Vagina (tissue), 2 donors: ENCODE measurements around the gene CYRIA.

ENCODE experiments used
- POLR2AphosphoS5 ChIP-seq, 2 donors: sonication (generic); formaldehyde crosslinking; IDR thresholded peaks; one replicate each; pipeline ENCODE4 v1.9.0; 2017; ENCODE audit warnings: antibody characterized with exemption in 2 of 2, mild to moderate bottlenecking in 2 of 2, low read depth in 1 of 2; ENCODE audit not compliant: insufficient read depth in 1 of 2
- TF ChIP-seq, protein P1 (sequence below), 3 experiments: fragments of 450-650 bp in 2 of 3; fragments of 200-600 bp in 1 of 3; sonication (generic) in 1 of 3; IDR thresholded peaks; one replicate each; pipeline ENCODE4 v1.5.1; 2017 to 2019; ENCODE audit warnings: antibody characterized with exemption in 3 of 3, mild to moderate bottlenecking in 2 of 3, moderate library complexity in 2 of 3

DNA sequence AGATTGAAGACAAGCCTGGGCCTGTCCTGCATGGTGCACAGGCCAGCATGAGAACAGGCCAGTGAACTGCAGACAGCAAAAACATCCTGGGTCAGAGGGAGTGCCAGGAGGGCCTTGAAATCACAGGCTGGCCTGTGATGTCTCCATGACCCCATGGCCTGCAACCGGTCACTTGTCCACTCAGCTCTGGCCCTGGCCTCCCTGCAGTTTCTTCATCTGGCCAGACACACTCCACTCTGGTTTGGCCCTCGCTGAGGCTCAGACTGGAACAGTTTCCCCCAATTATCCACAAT lies 12.6 kb downstream of the CYRIA start:
- TF ChIP-seq, protein P1, sequence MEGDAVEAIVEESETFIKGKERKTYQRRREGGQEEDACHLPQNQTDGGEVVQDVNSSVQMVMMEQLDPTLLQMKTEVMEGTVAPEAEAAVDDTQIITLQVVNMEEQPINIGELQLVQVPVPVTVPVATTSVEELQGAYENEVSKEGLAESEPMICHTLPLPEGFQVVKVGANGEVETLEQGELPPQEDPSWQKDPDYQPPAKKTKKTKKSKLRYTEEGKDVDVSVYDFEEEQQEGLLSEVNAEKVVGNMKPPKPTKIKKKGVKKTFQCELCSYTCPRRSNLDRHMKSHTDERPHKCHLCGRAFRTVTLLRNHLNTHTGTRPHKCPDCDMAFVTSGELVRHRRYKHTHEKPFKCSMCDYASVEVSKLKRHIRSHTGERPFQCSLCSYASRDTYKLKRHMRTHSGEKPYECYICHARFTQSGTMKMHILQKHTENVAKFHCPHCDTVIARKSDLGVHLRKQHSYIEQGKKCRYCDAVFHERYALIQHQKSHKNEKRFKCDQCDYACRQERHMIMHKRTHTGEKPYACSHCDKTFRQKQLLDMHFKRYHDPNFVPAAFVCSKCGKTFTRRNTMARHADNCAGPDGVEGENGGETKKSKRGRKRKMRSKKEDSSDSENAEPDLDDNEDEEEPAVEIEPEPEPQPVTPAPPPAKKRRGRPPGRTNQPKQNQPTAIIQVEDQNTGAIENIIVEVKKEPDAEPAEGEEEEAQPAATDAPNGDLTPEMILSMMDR (IDR thresholded peaks at IDR 0.05), result no peak
- TF ChIP-seq POLR2AphosphoS5 (IDR thresholded peaks at IDR 0.05; ENCODE audit: insufficient read depth in 1 of 2, low read depth in 1 of 2), result peak in 1 of 2 donors; percentile 19
